ENCODE measurements around the gene SEMA4G. TPM values are rescaled to one million over a fixed set of nuclear protein-coding genes. Genes with fewer than 3 reads are reported as not detected.

SEMA4G gene
- total RNA-seq, 4 donors from 2014 or later: 0.66 to 2.5 (median 1.4) TPM

DNA sequence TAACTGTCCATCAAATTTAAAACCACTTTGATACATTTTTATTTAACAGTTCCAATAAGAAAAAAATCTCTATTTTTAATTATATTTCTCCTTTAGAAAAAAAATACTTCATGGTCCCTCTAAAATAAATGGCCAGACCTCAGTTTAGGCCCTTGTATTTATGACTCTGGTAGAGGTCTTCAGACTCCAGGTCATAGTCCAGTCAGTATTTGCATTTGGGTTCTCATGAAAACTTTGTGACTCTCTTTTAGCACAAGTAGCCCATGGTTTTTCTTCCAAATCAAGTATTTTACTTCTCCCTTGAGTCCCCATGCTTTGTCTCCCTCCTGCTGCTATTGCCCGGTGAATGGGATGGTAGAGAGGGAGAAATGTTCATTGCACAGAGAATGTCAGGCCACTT is 5.5 kb upstream of the SEMA4G start:
- TF ChIP-seq POLR2AphosphoS5 (IDR thresholded peaks at IDR 0.05): no peak
- no peak for TF ChIP-seq CTCF (IDR thresholded peaks at IDR 0.05)
- no peak for TF ChIP-seq POLR2A (IDR thresholded peaks at IDR 0.05; ENCODE audit: low read depth)
- no peak for TF ChIP-seq EP300 (IDR thresholded peaks at IDR 0.05)
- 94% methylated on average over 1 of the region's 1 CpG for WGBS
- H3K4me1 ChIP-seq: peaks cover 4 to 9% (median 6%) of the 10 kb centered on the region in 4 donors
- peaks cover 19 to 74% (median 49%) of the 10 kb centered on the region in 4 donors for H3K36me3 ChIP-seq
- H3K27ac ChIP-seq (replicated peaks in 1 of 4): no peak overlapping the region
- intact Hi-C loops (cut with DNase I): loop anchor here (10.0 kb wide), 1 partner anchor 51 kb away; no protein-coding TSS in a partner anchor
- no peaks in the 10 kb centered on the region for H3K9me3 ChIP-seq
- no peaks in the 10 kb centered on the region for H3K27me3 ChIP-seq
- no peak for DNase-seq (ENCODE audit: extremely low spot score)
- H3K4me3 ChIP-seq: no peak overlapping the region

DNA sequence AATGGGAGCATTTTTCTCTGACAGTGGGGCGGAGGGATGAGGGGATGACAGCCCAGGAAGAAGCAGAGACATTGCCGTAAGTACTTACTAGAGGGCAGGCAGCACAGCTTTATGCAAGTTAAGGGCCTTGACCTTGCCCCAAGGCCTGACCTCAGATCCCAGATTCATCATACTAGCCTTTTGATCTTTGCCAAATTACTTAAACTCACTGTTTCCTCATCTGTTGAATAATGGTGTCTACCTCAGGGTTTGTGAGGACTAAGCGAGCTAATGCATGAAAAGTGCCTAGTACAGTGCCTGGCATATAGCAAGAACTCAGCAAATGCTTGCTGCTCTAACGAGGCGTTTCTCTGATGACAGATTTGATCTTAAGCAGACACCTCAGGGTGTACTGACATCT is 3.5 kb upstream of the SEMA4G start:
- no peak overlapping the region for H3K4me3 ChIP-seq
- no peaks in the 10 kb centered on the region for H3K9me3 ChIP-seq
- H3K36me3 ChIP-seq: peaks cover 19 to 55% (median 34%) of the 10 kb centered on the region in 4 donors
- DNase-seq (ENCODE audit: extremely low spot score): peak; percentile 77
- intact Hi-C loops (cut with DNase I): loop anchor here (10.0 kb wide), 1 partner anchor 49 kb away; no protein-coding TSS in a partner anchor
- peaks cover 7 to 25% (median 19%) of the 10 kb centered on the region in 4 donors for H3K4me1 ChIP-seq
- TF ChIP-seq EP300 (IDR thresholded peaks at IDR 0.05): no peak
- no peak for TF ChIP-seq POLR2A (IDR thresholded peaks at IDR 0.05; ENCODE audit: low read depth)
- WGBS: 62% methylated on average over 5 of the region's 5 CpGs
- H3K27me3 ChIP-seq: peaks cover 0 to 5% (median 0%) of the 10 kb centered on the region in 4 donors
- no peak overlapping the region for H3K27ac ChIP-seq (replicated peaks in 1 of 4)

DNA sequence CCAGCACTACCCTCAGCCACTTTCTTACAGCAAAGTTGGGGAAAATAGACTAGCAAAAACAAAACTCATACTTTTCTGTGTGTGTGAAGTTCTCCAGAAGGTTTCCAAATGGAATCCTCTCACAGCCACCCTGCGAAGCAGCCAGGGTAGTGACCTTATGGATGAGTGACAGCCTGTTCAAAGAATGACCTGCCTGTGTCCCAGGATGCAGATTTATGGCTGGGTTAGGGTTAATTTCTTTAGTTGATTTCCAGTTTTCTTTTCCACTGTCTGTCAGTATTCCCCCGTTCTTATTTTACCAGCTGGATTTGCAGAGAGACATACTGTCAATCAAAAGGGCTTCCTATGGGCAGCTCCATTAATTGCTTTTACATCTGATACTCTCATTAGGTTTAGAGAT is 2.4 kb upstream of the SEMA4G start:
- peak; percentile 37 for DNase-seq (ENCODE audit: extremely low spot score)
- no peaks in the 10 kb centered on the region for H3K9me3 ChIP-seq
- no peak overlapping the region for H3K4me3 ChIP-seq
- peaks cover 0 to 5% (median 0%) of the 10 kb centered on the region in 4 donors for H3K27me3 ChIP-seq
- H3K36me3 ChIP-seq: peaks cover 12 to 44% (median 30%) of the 10 kb centered on the region in 4 donors
- TF ChIP-seq CTCF (IDR thresholded peaks at IDR 0.05) (no peak), POLR2A (IDR thresholded peaks at IDR 0.05; ENCODE audit: low read depth) (no peak), EP300 (IDR thresholded peaks at IDR 0.05) (no peak), POLR2AphosphoS5 (IDR thresholded peaks at IDR 0.05) (no peak)
- peaks cover 7 to 25% (median 19%) of the 10 kb centered on the region in 4 donors for H3K4me1 ChIP-seq
- H3K27ac ChIP-seq (replicated peaks in 1 of 4): no peak overlapping the region
- intact Hi-C loops (cut with DNase I): loop anchor here (10.0 kb wide), 1 partner anchor 48 kb away; no protein-coding TSS in a partner anchor
- WGBS: 62% methylated on average over 2 of the region's 2 CpGs

DNA sequence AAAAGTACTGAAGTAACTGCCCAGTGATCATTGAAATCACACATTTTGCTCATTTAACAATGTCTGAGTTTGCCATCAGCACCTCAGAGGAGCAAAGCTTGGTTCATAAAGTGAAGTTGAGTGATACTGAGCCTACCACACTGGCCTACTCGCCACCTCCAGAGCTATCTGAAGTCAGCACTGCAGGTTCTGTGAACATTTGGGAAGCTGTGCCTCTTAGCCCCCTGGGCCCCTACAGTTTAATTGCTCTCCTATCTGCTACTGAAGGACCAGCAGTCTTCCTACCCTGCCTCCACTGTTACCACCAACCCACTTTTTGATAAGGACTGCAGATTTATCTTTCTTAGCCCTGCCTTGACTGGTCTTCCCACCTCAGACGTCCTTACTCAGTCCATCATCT is 2.0 kb upstream of the SEMA4G start:
- Histone ChIP-seq H3K4me1 (peaks cover 7 to 25% (median 19%) of the 10 kb centered on the region in 4 donors), H3K27me3 (peaks cover 0 to 5% (median 0%) of the 10 kb centered on the region in 4 donors), H3K36me3 (peaks cover 8 to 40% (median 25%) of the 10 kb centered on the region in 4 donors), H3K27ac (replicated peaks in 1 of 4) (no peak overlapping the region), H3K9me3 (no peaks in the 10 kb centered on the region), H3K4me3 (no peak overlapping the region)
- DNase-seq (ENCODE audit: extremely low spot score): peak; percentile 53
- TF ChIP-seq POLR2AphosphoS5 (IDR thresholded peaks at IDR 0.05) (no peak), POLR2A (IDR thresholded peaks at IDR 0.05; ENCODE audit: low read depth) (no peak), EP300 (IDR thresholded peaks at IDR 0.05) (no peak), CTCF (IDR thresholded peaks at IDR 0.05) (no peak)
- intact Hi-C loops (cut with DNase I): loop anchor here (10.0 kb wide), 1 partner anchor 47 kb away; no protein-coding TSS in a partner anchor
- 79% methylated on average over 2 of the region's 2 CpGs for WGBS

GRCh38 chr10:100968062-100968736 is 1.1 kb upstream of the SEMA4G start:
- TF ChIP-seq POLR2AphosphoS5 (IDR thresholded peaks at IDR 0.05) (no peak), CTCF (IDR thresholded peaks at IDR 0.05) (no peak), EP300 (IDR thresholded peaks at IDR 0.05) (no peak), POLR2A (IDR thresholded peaks at IDR 0.05; ENCODE audit: low read depth) (no peak)
- Histone ChIP-seq H3K9me3 (no peaks in the 10 kb centered on the region), H3K27me3 (peaks cover 0 to 5% (median 0%) of the 10 kb centered on the region in 4 donors), H3K27ac (replicated peaks in 1 of 4) (no peak overlapping the region), H3K4me3 (no peak overlapping the region), H3K36me3 (peaks cover under 1 to 31% (median 19%) of the 10 kb centered on the region in 4 donors), H3K4me1 (peaks cover 7 to 25% (median 19%) of the 10 kb centered on the region in 4 donors)
- intact Hi-C loops (cut with DNase I): loop anchor here (10.0 kb wide), 1 partner anchor 47 kb away; no protein-coding TSS in a partner anchor
- 82% methylated on average over 2 of the region's 2 CpGs for WGBS
- peak; percentile 4 for DNase-seq (ENCODE audit: extremely low spot score)
